ENCODE results near the gene BCAT1. TPM values are rescaled to one million over a fixed set of nuclear protein-coding genes. Genes with fewer than 3 reads are reported as not detected.

The BCAT1 gene
- total and polyA plus RNA-seq, 2 experiments from 2014 or later, result 53.6 to 181 TPM

DNA sequence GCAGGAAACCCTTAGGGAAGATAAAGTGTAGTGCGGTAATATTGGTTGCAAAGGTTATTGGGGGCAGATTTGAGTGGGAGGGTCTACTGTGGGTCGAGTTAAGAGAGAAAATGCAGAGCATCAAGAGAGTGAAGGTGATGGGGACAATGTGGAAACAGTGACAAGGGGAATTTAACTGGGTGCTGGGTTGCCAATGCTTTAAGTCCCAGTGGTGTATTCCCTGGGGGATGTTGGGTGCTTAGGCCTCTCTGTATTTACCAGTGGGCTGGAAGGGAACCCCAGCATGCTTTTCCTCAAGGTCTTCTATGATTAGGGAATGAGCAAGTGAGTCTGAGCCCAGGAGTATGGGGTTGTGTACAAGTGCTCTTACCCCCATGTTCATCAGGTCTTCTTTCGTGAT is 10.6 kb downstream of the BCAT1 start:
- H3K79me2 ChIP-seq (replicated peaks; ENCODE audit: insufficient read depth), result peaks cover 100% of the 10 kb centered on the region
- H3K4me2 ChIP-seq, result no peak overlapping the region
- H3K27ac ChIP-seq (ENCODE audit: low read depth), result no peak overlapping the region
- H3K4me3 ChIP-seq, result no peak overlapping the region
- TF ChIP-seq NANOG (IDR thresholded peaks at IDR 0.05; ENCODE audit: borderline replicate concordance) (no peak), EZH2phosphoT487 (IDR thresholded peaks at IDR 0.05; ENCODE audit: unreplicated experiment) (no peak), POLR2AphosphoS5 (IDR thresholded peaks at IDR 0.05; ENCODE audit: low read depth) (no peak), CREB1 (CRISPR knock-in tag; IDR thresholded peaks at IDR 0.05; ENCODE audit: low read depth) (no peak), STAT1 (IDR thresholded peaks at IDR 0.05; ENCODE audit: unreplicated experiment) (no peak), JUNB (IDR thresholded peaks at IDR 0.05; ENCODE audit: unreplicated experiment) (no peak), ZNF331 (CRISPR knock-in tag; IDR thresholded peaks at IDR 0.05; ENCODE audit: low read depth) (no peak)
- TF ChIP-seq, protein P1, sequence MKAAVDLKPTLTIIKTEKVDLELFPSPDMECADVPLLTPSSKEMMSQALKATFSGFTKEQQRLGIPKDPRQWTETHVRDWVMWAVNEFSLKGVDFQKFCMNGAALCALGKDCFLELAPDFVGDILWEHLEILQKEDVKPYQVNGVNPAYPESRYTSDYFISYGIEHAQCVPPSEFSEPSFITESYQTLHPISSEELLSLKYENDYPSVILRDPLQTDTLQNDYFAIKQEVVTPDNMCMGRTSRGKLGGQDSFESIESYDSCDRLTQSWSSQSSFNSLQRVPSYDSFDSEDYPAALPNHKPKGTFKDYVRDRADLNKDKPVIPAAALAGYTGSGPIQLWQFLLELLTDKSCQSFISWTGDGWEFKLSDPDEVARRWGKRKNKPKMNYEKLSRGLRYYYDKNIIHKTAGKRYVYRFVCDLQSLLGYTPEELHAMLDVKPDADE (IDR thresholded peaks at IDR 0.05), result no peak
- TF ChIP-seq, protein P2, sequence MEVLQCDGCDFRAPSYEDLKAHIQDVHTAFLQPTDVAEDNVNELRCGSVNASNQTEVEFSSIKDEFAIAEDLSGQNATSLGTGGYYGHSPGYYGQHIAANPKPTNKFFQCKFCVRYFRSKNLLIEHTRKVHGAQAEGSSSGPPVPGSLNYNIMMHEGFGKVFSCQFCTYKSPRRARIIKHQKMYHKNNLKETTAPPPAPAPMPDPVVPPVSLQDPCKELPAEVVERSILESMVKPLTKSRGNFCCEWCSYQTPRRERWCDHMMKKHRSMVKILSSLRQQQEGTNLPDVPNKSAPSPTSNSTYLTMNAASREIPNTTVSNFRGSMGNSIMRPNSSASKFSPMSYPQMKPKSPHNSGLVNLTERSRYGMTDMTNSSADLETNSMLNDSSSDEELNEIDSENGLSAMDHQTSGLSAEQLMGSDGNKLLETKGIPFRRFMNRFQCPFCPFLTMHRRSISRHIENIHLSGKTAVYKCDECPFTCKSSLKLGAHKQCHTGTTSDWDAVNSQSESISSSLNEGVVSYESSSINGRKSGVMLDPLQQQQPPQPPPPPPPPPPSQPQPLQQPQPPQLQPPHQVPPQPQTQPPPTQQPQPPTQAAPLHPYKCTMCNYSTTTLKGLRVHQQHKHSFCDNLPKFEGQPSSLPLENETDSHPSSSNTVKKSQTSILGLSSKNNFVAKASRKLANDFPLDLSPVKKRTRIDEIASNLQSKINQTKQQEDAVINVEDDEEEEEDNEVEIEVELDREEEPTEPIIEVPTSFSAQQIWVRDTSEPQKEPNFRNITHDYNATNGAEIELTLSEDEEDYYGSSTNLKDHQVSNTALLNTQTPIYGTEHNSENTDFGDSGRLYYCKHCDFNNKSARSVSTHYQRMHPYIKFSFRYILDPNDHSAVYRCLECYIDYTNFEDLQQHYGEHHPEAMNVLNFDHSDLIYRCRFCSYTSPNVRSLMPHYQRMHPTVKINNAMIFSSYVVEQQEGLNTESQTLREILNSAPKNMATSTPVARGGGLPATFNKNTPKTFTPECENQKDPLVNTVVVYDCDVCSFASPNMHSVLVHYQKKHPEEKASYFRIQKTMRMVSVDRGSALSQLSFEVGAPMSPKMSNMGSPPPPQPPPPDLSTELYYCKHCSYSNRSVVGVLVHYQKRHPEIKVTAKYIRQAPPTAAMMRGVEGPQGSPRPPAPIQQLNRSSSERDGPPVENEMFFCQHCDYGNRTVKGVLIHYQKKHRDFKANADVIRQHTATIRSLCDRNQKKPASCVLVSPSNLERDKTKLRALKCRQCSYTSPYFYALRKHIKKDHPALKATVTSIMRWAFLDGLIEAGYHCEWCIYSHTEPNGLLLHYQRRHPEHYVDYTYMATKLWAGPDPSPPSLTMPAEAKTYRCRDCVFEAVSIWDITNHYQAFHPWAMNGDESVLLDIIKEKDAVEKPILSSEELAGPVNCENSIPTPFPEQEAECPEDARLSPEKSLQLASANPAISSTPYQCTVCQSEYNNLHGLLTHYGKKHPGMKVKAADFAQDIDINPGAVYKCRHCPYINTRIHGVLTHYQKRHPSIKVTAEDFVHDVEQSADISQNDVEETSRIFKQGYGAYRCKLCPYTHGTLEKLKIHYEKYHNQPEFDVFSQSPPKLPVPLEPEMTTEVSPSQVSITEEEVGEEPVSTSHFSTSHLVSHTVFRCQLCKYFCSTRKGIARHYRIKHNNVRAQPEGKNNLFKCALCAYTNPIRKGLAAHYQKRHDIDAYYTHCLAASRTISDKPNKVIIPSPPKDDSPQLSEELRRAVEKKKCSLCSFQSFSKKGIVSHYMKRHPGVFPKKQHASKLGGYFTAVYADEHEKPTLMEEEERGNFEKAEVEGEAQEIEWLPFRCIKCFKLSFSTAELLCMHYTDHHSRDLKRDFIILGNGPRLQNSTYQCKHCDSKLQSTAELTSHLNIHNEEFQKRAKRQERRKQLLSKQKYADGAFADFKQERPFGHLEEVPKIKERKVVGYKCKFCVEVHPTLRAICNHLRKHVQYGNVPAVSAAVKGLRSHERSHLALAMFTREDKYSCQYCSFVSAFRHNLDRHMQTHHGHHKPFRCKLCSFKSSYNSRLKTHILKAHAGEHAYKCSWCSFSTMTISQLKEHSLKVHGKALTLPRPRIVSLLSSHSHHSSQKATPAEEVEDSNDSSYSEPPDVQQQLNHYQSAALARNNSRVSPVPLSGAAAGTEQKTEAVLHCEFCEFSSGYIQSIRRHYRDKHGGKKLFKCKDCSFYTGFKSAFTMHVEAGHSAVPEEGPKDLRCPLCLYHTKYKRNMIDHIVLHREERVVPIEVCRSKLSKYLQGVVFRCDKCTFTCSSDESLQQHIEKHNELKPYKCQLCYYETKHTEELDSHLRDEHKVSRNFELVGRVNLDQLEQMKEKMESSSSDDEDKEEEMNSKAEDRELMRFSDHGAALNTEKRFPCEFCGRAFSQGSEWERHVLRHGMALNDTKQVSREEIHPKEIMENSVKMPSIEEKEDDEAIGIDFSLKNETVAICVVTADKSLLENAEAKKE (CRISPR knock-in tag; IDR thresholded peaks at IDR 0.05), result no peak
- TF ChIP-seq, protein P3, sequence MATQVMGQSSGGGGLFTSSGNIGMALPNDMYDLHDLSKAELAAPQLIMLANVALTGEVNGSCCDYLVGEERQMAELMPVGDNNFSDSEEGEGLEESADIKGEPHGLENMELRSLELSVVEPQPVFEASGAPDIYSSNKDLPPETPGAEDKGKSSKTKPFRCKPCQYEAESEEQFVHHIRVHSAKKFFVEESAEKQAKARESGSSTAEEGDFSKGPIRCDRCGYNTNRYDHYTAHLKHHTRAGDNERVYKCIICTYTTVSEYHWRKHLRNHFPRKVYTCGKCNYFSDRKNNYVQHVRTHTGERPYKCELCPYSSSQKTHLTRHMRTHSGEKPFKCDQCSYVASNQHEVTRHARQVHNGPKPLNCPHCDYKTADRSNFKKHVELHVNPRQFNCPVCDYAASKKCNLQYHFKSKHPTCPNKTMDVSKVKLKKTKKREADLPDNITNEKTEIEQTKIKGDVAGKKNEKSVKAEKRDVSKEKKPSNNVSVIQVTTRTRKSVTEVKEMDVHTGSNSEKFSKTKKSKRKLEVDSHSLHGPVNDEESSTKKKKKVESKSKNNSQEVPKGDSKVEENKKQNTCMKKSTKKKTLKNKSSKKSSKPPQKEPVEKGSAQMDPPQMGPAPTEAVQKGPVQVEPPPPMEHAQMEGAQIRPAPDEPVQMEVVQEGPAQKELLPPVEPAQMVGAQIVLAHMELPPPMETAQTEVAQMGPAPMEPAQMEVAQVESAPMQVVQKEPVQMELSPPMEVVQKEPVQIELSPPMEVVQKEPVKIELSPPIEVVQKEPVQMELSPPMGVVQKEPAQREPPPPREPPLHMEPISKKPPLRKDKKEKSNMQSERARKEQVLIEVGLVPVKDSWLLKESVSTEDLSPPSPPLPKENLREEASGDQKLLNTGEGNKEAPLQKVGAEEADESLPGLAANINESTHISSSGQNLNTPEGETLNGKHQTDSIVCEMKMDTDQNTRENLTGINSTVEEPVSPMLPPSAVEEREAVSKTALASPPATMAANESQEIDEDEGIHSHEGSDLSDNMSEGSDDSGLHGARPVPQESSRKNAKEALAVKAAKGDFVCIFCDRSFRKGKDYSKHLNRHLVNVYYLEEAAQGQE (IDR thresholded peaks at IDR 0.05; ENCODE audit: unreplicated experiment), result no peak
- H4K20me1 ChIP-seq (replicated peaks; ENCODE audit: insufficient read depth), result 0 out of 2 replicates have a peak, but pooled peaks cover 3% of the 10 kb centered on the region
- H3K36me3 ChIP-seq (ENCODE audit: insufficient read depth), result no peaks in the 10 kb centered on the region
- DNase-seq (ENCODE audit: low spot score) (no peak), ATAC-seq (no peak)
- Mint-ChIP-seq H3K4me3 (no peak overlapping the region), H3K9me3 (no peaks in the 10 kb centered on the region), H3K4me1 (peaks cover 42% of the 10 kb centered on the region), H3K36me3 (ENCODE audit: low read depth) (peaks cover 32% of the 10 kb centered on the region), H3K27me3 (ENCODE audit: insufficient read depth, low read depth, poor library complexity) (peaks cover 1% of the 10 kb centered on the region), H3K27ac (no peak overlapping the region)
- no peaks in the 10 kb centered on the region for H3K27me3 ChIP-seq (ENCODE audit: insufficient read depth)
- no peak overlapping the region for H2AFZ ChIP-seq
- H3F3A ChIP-seq (replicated peaks; ENCODE audit: low read depth), result no peaks in the 10 kb centered on the region
- peaks cover 4% of the 10 kb centered on the region; the same call in 1 of the 2 replicates for H3K9me2 ChIP-seq (ENCODE audit: insufficient read depth)
- H3K4me1 ChIP-seq (ENCODE audit: insufficient read depth), result peaks cover 46% of the 10 kb centered on the region
